ENCODE measurements around the gene ABHD17C. TPM values are rescaled to one million over a fixed set of nuclear protein-coding genes. Genes with fewer than 3 reads are reported as not detected.

The ABHD17C gene
- total and polyA plus RNA-seq, 4 donors = 11.4 to 42.4 (median 25.6) TPM

DNA sequence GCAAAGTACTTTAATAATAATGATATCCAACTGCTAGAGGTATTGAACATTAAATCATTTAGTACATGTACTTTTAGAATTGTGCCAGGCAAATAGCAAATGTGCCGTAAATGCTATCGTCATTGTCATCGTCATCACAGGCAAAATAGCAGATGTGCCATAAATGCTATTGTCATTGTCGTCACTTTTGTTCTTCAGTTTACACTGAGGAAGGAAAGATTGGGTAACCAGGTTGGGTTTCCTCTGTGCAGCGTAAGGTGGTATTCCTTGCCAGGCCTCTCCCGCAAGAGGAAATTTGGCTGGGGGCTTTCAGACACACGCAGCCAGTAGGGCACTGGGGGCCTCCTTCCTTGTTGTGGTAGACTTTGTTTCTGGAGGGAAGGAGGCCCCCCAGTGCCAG, 26.4 kb downstream of the ABHD17C start:
- H3K27me3 ChIP-seq (ENCODE audit: control insufficient read depth, insufficient read depth, low read length) = no peaks in the 10 kb centered on the region
- peaks cover 2% of the 10 kb centered on the region for H3K9me3 ChIP-seq (ENCODE audit: control insufficient read depth, insufficient read depth, low read length)
- H3K4me1 ChIP-seq (ENCODE audit: control insufficient read depth, insufficient read depth, low read length) = no peaks in the 10 kb centered on the region
- WGBS (ENCODE audit: insufficient coverage) = 84% methylated on average over 5 of the region's 7 CpGs
- H3K4me3 ChIP-seq (ENCODE audit: low read depth, low read length) = no peak overlapping the region
- no peaks in the 10 kb centered on the region for H3K36me3 ChIP-seq (ENCODE audit: control insufficient read depth, insufficient read depth, low read length)
- no peak overlapping the region for H3K27ac ChIP-seq (ENCODE audit: low read depth, low read length)
- no peak for DNase-seq (ENCODE audit: low read depth in 4 of 6, low spot score in 6 of 6)

- H3K4me3 ChIP-seq (ENCODE audit: low read depth, low read length) = no peak overlapping the region
- WGBS (ENCODE audit: insufficient coverage) = 46% methylated on average over 2 of the region's 4 CpGs
Observed at GRCh38 chr15:80722811-80723210, 27.7 kb downstream of the ABHD17C start.

GRCh38 chr15:80727196-80727595, 32.1 kb downstream of the ABHD17C start:
- Histone ChIP-seq H3K27ac (ENCODE audit: low read depth, low read length) (no peak overlapping the region), H3K27me3 (ENCODE audit: control insufficient read depth, insufficient read depth, low read length) (no peaks in the 10 kb centered on the region), H3K4me1 (ENCODE audit: control insufficient read depth, insufficient read depth, low read length) (peaks cover 3% of the 10 kb centered on the region), H3K9me3 (ENCODE audit: control insufficient read depth, insufficient read depth, low read length) (no peaks in the 10 kb centered on the region), H3K36me3 (ENCODE audit: control insufficient read depth, insufficient read depth, low read length) (no peaks in the 10 kb centered on the region), H3K4me3 (ENCODE audit: low read depth, low read length) (no peak overlapping the region)
- no peak for DNase-seq (ENCODE audit: low read depth in 4 of 6, low spot score in 6 of 6)
- WGBS (ENCODE audit: insufficient coverage) = 91% methylated on average over 3 of the region's 4 CpGs

More at GRCh38 chr15:80722811-80723210, 27.7 kb downstream of the ABHD17C start:
- Histone ChIP-seq H3K27me3 (ENCODE audit: control insufficient read depth, insufficient read depth, low read length) (no peaks in the 10 kb centered on the region), H3K9me3 (ENCODE audit: control insufficient read depth, insufficient read depth, low read length) (peaks cover 2% of the 10 kb centered on the region), H3K4me1 (ENCODE audit: control insufficient read depth, insufficient read depth, low read length) (no peaks in the 10 kb centered on the region), H3K27ac (ENCODE audit: low read depth, low read length) (no peak overlapping the region), H3K36me3 (ENCODE audit: control insufficient read depth, insufficient read depth, low read length) (no peaks in the 10 kb centered on the region)
- DNase-seq (ENCODE audit: low read depth in 4 of 6, low spot score in 6 of 6) = peak in 1 of 6 donors; percentile 79

DNA sequence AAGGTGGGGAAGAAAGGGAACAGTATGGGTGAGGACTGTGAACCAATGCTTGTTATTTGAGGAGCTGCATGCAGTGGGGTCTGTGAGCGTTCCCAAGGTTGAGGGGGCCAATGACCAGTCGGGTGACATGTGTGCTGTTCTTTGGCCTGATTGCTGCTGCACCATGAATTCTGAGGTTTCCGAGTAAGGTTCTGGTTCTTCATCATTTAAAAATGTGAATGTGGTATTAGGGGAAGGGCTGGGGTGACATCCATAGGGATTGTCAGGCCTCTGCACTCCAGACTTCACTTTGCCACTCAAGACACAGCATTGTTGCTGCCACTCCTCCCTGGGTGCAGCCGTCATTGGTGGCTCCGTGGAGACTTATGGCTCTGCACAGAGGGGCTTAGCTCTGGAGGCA, 32.5 kb downstream of the ABHD17C start:
- WGBS (ENCODE audit: insufficient coverage) = 95% methylated on average over 5 of the region's 5 CpGs
- H3K4me3 ChIP-seq (ENCODE audit: low read depth, low read length) = no peak overlapping the region
- no peak for DNase-seq (ENCODE audit: low read depth in 4 of 6, low spot score in 6 of 6)
- H3K27ac ChIP-seq (ENCODE audit: low read depth, low read length) = no peak overlapping the region
- H3K36me3 ChIP-seq (ENCODE audit: control insufficient read depth, insufficient read depth, low read length) = no peaks in the 10 kb centered on the region
- H3K27me3 ChIP-seq (ENCODE audit: control insufficient read depth, insufficient read depth, low read length) = no peaks in the 10 kb centered on the region
- H3K9me3 ChIP-seq (ENCODE audit: control insufficient read depth, insufficient read depth, low read length) = no peaks in the 10 kb centered on the region
- peaks cover 4% of the 10 kb centered on the region for H3K4me1 ChIP-seq (ENCODE audit: control insufficient read depth, insufficient read depth, low read length)

GRCh38 chr15:80730387-80730786, 35.3 kb downstream of the ABHD17C start:
- DNase-seq (ENCODE audit: low read depth in 4 of 6, low spot score in 6 of 6) = peak in 2 of 6 donors; percentile 39 to 64
- no peaks in the 10 kb centered on the region for H3K36me3 ChIP-seq (ENCODE audit: control insufficient read depth, insufficient read depth, low read length)
- no peaks in the 10 kb centered on the region for H3K27me3 ChIP-seq (ENCODE audit: control insufficient read depth, insufficient read depth, low read length)
- WGBS (ENCODE audit: insufficient coverage) = 43% methylated on average over 7 of the region's 7 CpGs
- peaks cover 9% of the 10 kb centered on the region for H3K4me1 ChIP-seq (ENCODE audit: control insufficient read depth, insufficient read depth, low read length)
- H3K4me3 ChIP-seq (ENCODE audit: low read depth, low read length) = no peak overlapping the region
- H3K27ac ChIP-seq (ENCODE audit: low read depth, low read length) = no peak overlapping the region
- H3K9me3 ChIP-seq (ENCODE audit: control insufficient read depth, insufficient read depth, low read length) = no peaks in the 10 kb centered on the region

- Histone ChIP-seq H3K4me1 (ENCODE audit: control insufficient read depth, insufficient read depth, low read length) (peaks cover 9% of the 10 kb centered on the region), H3K27me3 (ENCODE audit: control insufficient read depth, insufficient read depth, low read length) (no peaks in the 10 kb centered on the region), H3K4me3 (ENCODE audit: low read depth, low read length) (no peak overlapping the region), H3K27ac (ENCODE audit: low read depth, low read length) (no peak overlapping the region), H3K36me3 (ENCODE audit: control insufficient read depth, insufficient read depth, low read length) (no peaks in the 10 kb centered on the region), H3K9me3 (ENCODE audit: control insufficient read depth, insufficient read depth, low read length) (no peaks in the 10 kb centered on the region)
- no peak for DNase-seq (ENCODE audit: low read depth in 4 of 6, low spot score in 6 of 6)
- no CpG with 5 or more reads among the region's 6 CpGs for WGBS (ENCODE audit: insufficient coverage)
Observed at GRCh38 chr15:80730926-80731325, 35.8 kb downstream of the ABHD17C start.

DNA sequence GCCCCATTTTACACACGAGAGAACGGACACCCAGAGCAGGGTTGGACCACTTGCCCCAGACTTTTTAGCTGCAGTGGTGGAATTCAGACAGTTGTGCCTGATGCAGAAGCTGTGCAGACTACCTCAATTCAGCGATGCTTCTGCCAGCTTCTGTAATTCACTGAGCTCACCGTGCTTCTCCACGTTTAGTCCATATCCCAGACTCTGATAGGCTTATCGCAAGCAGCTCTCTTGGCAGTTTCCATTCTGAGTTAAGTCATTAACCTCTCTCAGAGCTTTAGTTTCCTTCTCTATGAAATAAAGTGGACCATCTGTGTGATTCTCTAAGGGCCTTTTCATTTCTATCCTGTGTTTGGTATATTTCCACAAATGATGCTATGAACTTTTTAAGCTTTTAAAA, 37.1 kb downstream of the ABHD17C start:
- H3K4me1 ChIP-seq (ENCODE audit: control insufficient read depth, insufficient read depth, low read length) = peaks cover 13% of the 10 kb centered on the region
- H3K4me3 ChIP-seq (ENCODE audit: low read depth, low read length) = no peak overlapping the region
- H3K27me3 ChIP-seq (ENCODE audit: control insufficient read depth, insufficient read depth, low read length) = no peaks in the 10 kb centered on the region
- DNase-seq (ENCODE audit: low read depth in 4 of 6, low spot score in 6 of 6) = peak in 1 of 6 donors; percentile 58
- H3K9me3 ChIP-seq (ENCODE audit: control insufficient read depth, insufficient read depth, low read length) = no peaks in the 10 kb centered on the region
- WGBS (ENCODE audit: insufficient coverage) = 47% methylated on average over 6 of the region's 6 CpGs
- no peaks in the 10 kb centered on the region for H3K36me3 ChIP-seq (ENCODE audit: control insufficient read depth, insufficient read depth, low read length)
- no peak overlapping the region for H3K27ac ChIP-seq (ENCODE audit: low read depth, low read length)

DNA sequence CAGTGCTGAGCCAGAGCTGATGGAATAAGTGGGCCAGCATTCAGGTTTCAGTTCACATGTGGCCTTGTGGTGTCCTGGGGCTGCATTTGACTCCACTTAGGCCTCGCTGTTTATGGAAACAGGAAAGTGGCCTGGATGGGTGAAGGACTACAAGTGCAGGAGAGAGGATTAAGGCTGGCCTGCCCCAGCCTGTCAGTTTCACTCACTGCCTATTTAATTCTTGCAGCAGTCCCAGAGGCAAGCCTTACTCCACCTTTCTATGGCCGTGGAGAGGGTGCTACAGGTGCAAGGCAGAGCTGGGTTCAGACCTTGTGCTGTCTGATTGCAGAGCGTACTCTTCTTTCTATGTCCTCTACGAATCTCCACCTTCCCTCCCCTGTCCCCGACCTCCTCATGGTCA, 37.7 kb downstream of the ABHD17C start:
- H3K27ac ChIP-seq (ENCODE audit: low read depth, low read length) = no peak overlapping the region
- H3K4me3 ChIP-seq (ENCODE audit: low read depth, low read length) = no peak overlapping the region
- peaks cover 13% of the 10 kb centered on the region for H3K4me1 ChIP-seq (ENCODE audit: control insufficient read depth, insufficient read depth, low read length)
- WGBS (ENCODE audit: insufficient coverage) = 97% methylated on average over 5 of the region's 5 CpGs
- no peaks in the 10 kb centered on the region for H3K27me3 ChIP-seq (ENCODE audit: control insufficient read depth, insufficient read depth, low read length)
- DNase-seq (ENCODE audit: low read depth in 4 of 6, low spot score in 6 of 6) = no peak
- no peaks in the 10 kb centered on the region for H3K9me3 ChIP-seq (ENCODE audit: control insufficient read depth, insufficient read depth, low read length)
- H3K36me3 ChIP-seq (ENCODE audit: control insufficient read depth, insufficient read depth, low read length) = no peaks in the 10 kb centered on the region

- Histone ChIP-seq H3K27ac (ENCODE audit: low read depth, low read length) (no peak overlapping the region), H3K27me3 (ENCODE audit: control insufficient read depth, insufficient read depth, low read length) (no peaks in the 10 kb centered on the region), H3K4me3 (ENCODE audit: low read depth, low read length) (no peak overlapping the region), H3K9me3 (ENCODE audit: control insufficient read depth, insufficient read depth, low read length) (no peaks in the 10 kb centered on the region), H3K4me1 (ENCODE audit: control insufficient read depth, insufficient read depth, low read length) (peaks cover 13% of the 10 kb centered on the region), H3K36me3 (ENCODE audit: control insufficient read depth, insufficient read depth, low read length) (no peaks in the 10 kb centered on the region)
- DNase-seq (ENCODE audit: low read depth in 4 of 6, low spot score in 6 of 6) = peak in 1 of 6 donors; percentile 74
- 57% methylated on average over 1 of the region's 1 CpG for whole genome bisulfite sequencing (ENCODE audit: insufficient coverage)
Observed at GRCh38 chr15:80733460-80733859, 38.4 kb downstream of the ABHD17C start.

- Histone ChIP-seq H3K27me3 (ENCODE audit: control insufficient read depth, insufficient read depth, low read length) (no peaks in the 10 kb centered on the region), H3K4me3 (ENCODE audit: low read depth, low read length) (no peak overlapping the region), H3K9me3 (ENCODE audit: control insufficient read depth, insufficient read depth, low read length) (no peaks in the 10 kb centered on the region), H3K36me3 (ENCODE audit: control insufficient read depth, insufficient read depth, low read length) (no peaks in the 10 kb centered on the region), H3K27ac (ENCODE audit: low read depth, low read length) (no peak overlapping the region), H3K4me1 (ENCODE audit: control insufficient read depth, insufficient read depth, low read length) (peaks cover 13% of the 10 kb centered on the region)
- DNase-seq (ENCODE audit: low read depth in 4 of 6, low spot score in 6 of 6) = no peak
- WGBS (ENCODE audit: insufficient coverage) = 88% methylated on average over 8 of the region's 8 CpGs
Observed at GRCh38 chr15:80735344-80735743, 40.2 kb downstream of the ABHD17C start.
